Erythroblast (primary cell): ENCODE results near the gene IPO11.

Experiments used
- GATA1 ChIP-seq: IDR thresholded peaks from 2 replicates; pipeline ENCODE4 v1.6.1; 2011; ENCODE audit warnings: low read depth, mild to moderate bottlenecking, control low read depth, low read length, moderate library complexity
- POLR2A ChIP-seq: IDR thresholded peaks from 2 replicates; pipeline ENCODE4 v1.6.1; 2011; ENCODE audit warnings: mild to moderate bottlenecking, low read length

- TF ChIP-seq POLR2A, result no peak
- TF ChIP-seq GATA1, result no peak
These were observed 250.0 kb downstream of the IPO11 start for GRCh38 chr5:62662521-62662920.
